ENCODE results near the gene SLC41A1.

Gene SLC41A1

DNA sequence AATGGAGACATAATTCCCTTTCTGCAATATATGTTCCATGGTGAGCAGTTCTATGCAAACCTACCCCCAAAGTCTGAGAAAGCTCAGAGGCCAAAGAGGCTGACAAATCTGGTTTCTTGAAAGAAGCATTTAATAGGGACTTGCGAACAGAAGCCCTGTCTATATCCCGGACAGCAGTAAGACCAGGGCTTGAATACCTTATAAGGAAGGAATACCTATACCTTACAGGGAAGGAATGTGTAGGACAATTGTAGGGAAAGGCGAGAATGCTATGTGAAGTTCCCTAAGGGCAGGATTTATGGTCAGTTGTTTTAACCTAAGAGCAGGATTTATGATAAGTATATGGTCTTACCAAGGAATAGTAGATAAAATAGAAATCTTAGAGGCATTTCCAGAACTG lies 5.0 kb upstream of the SLC41A1 start:
- DNase-seq, result no peak

DNA sequence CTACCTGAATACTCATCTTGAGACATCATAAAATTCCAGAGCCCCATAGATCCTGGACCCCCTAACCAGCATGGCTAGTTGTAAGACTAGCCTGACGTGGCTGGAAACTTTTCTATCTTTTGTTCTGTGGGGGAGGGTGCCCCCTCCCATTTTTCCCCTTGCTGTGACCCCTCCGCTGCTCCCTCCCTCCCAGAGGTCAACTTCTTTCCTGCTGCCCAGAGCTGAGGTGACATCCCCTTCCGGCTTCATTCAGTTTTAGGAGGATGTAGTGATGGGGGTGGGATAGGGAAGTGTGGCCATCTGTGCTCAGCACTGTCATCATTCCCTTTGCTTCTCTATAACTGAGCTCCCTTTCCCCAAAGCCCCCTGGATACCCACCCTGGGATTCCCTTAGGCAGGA lies 4.4 kb upstream of the SLC41A1 start:
- no peak for DNase-seq

DNA sequence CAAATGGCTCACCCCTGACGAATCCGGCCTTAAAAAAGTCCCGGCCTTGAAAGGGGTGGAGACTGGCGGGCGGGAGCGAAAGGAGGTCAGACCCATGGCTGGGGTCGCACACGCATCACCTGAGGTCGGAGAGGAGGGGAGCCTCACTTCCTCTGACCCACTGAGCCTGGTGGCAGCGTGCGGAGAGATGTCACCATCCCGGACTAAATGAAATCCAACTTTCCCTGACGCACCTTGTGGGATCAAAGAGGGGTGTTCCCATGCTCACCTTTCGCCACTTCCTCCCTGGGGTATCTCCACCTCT lies 709 bp upstream of the SLC41A1 start:
- peak in 2 of 5 donors; percentile 17 to 19 for DNase-seq

DNA sequence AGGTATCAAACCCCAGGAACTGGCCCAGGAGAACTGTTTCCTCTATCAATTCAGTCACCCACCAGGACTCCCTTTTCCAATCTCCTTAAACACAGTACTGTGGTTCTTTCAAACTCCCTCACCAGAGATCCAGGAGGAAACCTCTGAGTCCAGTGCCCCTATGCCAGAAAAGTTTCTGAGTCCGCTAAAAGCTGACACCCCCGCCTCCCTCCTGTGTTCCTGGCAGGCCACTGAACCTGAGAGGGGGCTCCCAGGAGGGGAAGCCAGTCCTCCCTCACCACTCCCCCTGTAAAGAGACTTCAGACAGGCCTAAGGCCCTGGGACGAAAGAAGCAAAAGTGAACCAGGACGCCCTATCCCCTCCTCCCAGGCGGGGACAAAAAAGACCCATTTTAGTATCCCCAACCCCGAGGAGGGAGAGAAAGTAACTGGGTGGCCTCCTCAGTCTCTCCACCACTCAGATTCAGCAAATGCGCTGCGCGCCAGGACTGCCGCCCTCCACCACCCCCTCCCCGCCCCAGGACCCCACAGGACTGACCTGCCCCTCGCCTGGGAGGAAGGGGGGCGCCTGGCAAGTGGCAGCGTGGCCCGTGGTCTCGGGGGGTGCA lies 624 bp downstream of the SLC41A1 start:
- no peak for DNase-seq

DNA sequence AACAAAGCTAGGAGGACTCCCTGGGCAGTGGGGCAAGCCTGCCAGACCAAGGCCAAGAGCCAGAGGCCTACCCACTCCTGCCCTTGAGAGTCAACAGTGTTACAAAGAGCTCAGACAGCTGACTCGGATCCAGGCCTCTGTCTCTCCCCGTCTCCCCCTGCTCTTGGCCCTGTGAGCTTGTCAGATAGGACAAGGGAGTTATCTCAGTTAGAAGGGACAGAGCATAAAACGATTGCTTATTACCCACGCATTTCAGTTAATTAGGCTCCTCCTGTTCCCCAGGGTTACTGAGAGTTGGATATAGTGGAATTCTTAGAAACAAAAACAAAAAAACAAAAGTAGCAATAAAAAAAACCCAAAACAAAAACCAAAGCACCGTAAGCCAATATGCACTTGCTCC lies 1.3 kb downstream of the SLC41A1 start:
- DNase-seq, result no peak

DNA sequence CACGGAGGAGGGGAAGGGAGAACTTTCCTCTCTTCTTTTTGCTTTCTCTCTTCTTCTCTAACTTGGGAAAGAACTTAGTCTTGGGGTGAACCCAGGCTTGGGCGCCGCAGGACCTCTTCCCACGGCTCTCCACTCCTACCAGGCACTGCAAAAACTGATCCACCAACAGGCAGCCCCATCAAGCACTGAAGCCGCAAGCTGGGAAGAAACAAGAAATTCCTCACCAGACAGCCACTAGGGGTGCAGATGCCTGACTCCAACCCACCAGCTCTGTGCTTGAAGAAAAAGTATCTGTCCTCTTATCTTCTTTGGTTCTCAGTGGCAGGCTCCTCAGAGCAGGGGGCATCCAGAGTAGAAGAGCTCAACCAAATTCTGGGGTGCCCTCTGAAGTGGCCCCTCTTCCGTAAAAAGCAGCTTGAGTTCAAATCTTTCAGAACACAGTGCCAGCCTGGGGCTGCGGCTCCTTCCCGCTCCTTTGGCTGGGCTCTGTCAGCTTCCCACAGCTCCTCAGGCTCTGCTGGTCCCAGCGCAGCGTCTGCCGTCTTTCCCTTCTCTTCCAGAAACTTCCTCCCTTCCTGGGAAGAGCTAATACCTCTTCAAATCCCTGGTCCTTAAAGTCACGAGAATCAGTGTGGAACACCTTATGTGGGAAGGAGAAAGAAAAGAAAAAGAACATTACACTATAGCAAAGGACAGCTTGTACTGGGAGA lies 2.4 kb downstream of the SLC41A1 start:
- no peak for DNase-seq

DNA sequence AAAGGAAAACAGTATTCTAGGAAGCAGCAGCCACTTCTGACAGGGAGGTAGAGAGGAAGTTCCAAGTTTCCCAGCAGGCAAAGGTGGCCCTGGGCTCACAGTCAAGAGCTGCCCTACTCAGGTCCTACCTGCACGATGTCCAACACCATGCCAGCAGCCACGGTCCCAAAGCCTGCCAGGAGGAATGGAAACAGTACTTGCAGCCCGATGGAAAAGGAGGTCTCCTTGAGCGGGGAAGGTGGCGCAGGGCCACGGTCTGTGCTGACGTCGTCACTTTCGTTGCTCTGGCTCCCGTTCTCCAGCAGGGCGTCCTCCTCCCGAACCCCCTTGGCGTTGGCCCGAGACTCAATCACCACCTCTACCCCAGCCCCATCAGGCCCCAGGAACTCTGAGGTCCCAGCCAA lies 3.1 kb downstream of the SLC41A1 start:
- no peak for DNase-seq

DNA sequence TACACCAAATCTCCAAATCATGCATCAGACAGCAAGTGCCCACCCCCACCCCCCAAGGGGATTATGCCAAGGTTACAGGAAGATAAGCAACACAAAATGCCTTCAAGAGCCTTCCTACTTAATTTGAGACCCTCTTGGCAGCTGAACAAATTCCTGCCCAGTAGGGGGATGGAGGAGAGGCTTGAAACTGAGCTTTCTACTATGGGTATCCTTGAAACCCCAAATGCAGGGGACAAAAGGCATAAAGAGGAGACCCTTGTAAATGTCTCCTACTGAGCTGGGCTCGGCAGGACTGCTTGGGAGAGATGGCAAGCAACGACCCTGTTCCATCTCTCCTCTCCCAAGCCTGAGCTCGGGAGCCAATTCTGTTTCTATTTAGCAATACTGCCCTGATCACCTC lies 3.5 kb downstream of the SLC41A1 start:
- DNase-seq, result no peak

DNA sequence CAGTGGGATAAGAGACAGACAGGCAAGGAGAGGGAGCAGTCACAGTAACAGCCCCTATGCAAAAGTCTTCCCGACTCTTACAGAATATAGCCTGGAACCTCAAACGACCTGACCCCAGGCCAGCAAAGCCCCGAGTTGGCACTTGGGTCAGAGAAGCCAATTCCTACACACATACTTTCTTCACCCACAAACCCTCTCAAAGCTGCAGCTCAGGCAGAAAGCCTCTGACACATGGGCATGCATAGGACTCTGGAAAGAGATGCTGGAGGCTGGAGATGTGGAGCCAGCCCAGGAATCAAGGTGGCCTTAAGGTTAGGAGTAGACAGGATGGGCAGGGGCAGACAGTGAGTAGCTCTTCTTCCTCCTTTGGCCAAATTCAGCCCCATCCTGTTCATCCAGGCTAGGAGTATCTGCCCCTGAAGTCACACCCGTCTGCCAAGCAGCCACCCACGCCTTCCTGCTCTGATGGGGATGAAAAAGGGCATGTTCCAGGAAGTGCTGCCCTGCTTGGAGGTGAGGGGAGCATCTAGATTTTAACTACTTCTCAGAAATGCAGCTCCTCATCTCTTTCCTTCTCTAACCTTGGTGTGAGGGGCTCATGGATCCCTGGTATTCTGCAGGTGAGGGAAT lies 7.8 kb downstream of the SLC41A1 start:
- peak in 1 of 5 donors; percentile 18 for DNase-seq

DNA sequence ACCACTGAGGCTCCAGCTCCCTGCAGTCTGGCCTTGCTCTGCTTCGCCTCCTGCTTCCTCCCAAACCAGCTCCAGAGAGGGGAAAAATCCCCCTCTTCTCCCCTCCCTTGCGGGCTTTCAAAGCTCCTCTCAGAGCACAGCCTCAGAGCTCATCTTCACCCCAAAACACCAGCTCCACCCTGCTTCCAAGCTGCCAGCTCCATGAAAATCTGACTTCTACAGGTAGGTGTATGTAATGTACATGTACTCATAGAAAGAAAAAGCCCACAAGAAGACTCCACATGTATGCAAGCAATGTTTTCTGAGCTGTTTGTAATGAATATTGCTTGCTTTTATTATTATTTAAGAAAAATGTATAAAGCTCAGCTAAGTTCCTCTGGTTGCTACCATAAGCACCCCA lies 8.4 kb downstream of the SLC41A1 start:
- no peak for DNase-seq

DNA sequence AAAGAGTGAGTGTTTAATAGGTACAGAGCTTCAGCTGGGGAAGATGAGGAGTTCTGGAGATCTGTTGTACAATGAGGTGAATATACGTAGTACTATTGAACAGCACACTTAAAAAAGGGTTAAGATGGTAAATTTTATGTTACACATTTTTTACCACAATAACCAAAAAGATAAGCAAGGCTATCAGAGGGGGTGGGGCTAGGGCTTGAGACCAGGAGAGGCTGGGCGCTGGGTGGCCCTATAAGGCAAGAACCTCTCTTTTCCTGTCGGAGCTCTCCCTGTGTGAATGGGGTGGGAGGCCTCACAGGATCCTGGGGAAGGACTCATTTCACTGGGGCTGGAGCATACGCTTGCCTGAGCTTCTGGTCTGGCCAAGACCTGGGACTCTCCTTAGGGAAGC lies 9.0 kb downstream of the SLC41A1 start:
- no peak for DNase-seq

DNA sequence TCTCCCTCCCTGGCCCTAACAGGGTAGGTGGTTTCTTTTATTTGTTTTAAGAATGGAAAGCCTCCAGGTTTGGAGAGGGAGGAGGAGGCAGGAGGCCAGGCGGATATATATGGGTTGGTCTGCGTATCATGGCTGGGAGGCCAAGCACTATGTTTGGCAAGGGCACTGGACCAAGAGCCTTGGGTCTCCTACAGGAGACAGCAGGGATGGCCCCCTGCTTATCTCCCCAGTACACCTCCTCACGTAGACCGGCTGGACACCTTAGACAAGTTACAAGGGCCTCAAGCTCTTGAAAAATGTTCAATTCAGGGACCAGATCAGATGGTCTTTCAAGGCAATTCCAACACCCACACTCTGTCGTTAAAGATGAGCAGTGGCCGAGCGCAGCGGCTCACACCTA lies 10.9 kb downstream of the SLC41A1 start:
- no peak for DNase-seq

DNA sequence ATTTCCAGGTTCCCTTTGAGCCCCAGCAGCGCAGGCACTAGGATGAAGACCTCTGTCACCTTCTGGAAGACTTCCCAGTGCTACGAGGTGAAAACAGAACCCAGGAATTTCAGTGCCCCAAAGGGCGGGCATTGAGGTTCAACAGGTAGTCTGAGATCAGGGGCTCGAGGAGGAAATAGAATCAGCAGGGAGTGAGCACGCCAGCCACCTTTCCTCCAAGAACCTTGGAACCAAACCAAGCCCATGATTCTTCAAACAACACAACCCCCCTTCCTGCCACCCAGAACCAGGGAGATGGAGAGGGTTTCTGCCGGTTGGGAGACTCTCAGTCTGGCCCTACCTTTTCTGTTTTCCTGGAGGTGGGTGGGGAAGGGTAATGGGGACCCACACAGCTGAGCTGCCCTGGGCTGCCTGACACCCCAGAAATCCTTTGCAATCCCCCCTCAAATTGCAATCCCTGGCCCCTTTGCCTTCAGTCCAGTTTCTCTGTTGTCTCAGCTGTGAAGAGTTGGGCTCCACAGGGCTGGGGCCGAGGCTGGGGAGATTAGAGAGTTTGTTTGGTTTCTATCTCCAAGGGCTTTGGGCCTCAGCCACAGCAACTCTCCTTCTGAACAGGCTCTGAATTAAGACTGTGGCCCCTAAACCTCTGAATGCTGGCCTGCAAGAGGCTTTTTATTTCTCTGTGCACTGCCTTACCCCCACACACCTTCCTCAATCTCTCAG lies 11.9 kb downstream of the SLC41A1 start:
- DNase-seq, result no peak

DNA sequence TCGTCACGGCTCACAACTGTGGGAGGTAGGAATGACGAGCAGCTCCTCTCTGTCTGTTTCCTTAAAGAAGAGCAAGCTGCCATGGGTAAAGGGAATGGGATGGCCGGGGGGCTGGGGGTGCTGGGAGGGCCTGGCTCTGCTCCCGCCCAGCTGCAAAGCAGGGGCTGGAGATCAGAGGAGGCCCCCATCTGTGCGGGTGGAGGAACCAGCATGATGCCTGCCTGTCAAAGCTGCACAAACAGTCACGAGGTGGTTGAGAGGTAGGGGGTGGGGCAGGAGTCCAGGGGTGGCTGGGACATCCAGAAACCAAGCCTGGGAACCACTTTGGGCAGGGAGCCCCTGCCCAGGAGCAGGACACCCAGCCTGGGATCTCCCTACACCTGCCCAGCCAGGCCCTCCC lies 12.6 kb downstream of the SLC41A1 start:
- no peak for DNase-seq

DNA sequence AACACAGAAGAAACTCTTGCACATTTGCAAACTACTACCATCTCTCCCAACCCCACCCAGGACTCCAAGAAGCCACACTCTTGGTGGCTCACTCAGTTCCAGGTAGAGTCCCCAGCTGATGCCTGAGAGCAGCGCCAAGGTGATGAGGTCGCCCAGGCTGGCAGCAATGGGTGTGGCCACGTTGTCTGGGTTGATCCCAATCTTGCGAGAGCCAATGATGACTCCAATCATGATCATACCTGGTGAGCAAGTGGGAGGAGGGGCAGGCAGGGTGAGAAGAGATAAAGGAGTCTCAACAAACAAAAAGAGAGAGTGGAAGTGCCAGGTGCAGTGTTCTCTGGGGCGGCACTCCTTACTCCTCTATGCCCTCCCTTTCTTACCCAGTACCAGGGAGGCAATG lies 14.4 kb downstream of the SLC41A1 start:
- DNase-seq, result no peak

DNA sequence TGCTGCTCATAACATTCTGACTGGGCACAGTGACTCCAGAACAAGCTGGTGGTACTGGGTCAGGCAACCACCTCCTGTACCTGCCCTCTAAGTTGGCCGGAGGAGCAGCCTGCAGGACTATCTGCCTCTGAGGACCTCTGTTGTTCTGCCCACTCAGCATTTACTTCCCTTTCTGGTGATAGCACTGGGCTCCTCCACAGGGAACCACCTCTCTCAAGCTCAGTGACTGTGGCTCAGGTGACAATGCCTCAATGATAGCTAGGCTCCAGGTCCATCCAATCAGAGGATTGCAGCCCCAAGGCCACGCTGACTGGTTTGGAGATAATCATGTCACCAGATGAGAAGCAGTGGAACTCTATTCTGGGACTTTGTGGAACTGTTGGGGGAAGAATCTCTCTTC lies 15.8 kb downstream of the SLC41A1 start:
- no peak for DNase-seq

DNA sequence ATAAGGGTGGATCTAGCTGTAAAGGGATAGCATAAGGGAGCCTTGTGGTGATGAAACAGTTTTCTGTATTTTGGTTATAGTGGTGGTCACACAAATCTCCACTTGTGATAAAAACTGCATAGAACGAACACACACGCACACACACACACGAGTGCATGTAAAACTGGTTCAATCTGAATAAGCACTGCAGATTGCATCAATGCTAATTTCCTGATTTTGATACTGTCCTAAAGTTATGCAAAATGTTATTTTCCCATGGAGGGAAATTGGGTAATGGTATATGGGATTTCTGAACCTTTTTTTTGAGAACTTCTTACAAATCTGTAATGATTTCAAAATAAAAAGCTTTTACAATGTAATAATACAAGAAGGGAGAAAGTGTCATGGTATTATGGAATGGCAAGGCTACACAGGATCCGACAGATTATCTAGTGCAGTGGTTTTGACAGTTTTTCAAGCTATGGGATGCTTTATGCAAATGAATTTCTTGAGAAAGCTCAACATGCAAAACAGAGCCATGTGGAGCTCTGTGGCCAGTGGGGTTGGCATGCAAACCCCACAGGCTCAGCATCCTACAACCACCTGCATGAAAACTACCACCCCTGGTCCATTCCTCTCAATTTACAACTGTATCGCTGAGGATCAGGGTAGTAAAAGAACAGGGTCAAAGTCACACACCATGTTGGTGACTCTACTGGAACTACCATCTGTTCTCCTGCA lies 18.8 kb downstream of the SLC41A1 start:
- no peak for DNase-seq

DNA sequence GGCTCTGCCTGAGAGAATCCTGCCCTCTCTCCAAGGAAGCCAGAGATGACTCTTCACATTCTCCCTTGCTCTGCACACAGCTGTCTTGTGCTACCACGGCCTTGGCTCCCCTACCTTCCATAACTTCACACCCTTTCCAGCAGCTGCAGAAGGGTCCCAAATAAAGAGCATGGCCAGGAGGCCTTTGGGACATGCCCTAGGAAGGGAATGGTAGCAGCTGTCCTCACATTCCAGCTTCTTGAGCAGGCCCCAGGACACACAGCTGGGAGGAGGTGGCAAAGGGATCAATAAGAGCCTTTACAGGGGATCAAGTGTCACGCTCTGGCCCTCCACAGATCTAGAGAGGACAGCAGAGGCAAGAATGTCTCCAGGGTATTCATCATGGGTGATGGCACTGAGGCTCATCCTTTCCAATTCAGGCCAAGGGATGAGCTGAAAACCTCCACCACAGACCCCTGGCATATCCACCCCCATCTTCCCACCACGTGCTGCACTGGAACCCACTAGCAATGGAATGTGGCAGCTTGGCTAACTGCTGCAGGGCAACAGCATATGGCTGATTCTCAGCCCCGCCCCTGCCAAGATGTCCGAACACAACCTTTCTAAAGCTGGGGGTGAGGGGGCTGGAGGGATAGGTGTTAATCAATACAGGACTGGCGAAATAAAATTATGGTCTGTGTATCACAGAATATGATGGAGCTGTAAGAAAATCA lies 19.9 kb downstream of the SLC41A1 start:
- DNase-seq, result no peak

DNA sequence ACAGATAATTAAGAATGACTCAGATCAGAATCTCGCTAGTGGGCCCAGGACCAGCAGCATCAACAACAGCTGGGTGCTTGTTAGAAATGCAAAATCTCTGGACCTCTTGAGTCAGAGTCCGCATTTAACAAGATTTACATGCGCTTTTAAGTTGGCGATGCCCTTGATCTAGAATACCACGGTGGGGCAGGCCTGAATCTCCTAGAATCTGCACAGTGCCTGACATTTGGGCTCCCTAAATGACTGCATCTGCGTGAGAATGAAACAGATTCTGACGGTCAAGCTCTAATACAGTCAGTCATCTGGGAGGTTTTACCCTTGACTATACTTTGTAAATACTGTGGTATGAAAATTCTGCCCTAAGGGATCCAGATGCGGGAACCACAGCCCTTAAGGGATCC lies 20.5 kb downstream of the SLC41A1 start:
- DNase-seq, result no peak

DNA sequence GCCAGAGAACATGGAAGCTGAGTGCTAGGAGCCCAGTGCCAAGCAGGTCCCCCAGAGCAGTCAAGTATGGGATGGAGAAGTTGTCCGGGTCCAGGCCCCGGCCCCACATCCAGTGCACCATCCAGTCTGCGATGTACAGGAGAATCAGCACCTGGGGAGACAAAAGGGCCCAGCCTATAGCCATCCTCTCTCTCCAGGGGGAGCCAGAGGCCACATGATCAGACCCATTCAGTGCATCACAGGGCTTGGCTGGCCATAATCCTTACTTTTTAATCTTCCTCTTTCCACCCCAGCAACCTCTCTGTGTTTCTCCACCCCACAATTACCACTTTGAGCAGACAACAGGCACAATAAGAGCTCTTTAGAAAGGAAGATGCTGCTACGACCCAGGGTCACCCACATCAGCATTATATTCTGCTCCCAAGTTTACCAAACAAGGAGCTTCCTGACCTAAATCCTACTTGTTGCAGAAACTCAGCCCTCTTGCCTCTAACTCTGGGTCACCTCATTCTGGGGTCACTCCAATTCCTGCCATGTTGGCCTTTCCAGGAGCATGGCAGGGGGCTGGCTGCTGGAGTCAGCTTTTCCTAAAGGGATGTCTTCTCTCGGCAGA lies 21.3 kb downstream of the SLC41A1 start:
- DNase-seq, result peak in 4 of 5 donors; percentile 37 to 53 (median 46)

DNA sequence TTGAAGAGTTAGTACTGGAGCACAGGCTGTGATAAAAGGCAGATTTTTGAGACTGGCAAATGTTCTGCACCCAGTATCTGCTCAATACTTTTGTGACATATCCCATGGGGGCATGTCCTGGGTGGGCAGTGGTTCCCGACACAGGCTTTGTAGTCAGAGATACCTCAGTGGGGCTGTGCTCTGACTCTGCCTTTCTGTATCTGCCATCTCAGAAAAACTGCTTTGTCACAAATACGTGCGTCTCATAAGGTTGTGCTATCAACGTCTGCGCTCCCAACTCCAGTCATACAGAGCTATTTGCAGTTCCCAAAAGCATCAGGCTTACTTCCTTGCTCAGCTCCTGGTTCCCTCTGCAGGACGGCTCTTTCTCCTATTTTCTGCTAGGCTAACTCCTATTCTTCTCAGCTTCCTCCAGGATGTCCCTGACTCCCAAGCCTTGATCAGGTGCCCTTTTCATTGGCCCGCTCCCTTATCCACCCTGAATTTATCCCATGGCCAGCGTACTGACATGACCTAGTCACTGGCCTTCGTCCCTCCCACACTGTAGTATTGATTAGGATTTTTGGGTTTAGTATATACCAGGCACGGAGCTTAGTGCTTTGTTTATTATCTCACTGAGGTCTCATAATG lies 25.6 kb downstream of the SLC41A1 start:
- DNase-seq, result no peak

DNA sequence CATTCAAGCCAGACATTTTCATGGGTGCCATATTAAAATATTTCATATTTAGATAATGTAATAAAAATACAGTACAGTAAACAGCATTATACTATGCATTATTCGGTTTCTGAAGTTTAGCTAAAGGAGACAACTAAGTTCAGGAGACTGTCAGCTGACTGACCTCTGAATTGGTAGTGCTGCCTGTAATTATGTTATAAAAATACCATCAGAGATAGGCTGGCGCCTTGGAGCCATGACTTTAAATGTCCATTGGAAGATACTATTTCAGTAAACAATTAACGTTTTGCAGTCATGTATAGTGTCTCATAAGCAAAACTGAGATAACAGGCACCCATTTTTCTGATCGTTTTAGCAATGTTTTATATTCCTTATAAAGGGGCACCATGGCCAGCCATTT lies 26.4 kb downstream of the SLC41A1 start:
- no peak for DNase-seq

All from T-helper 1 cell (primary cell).